PFSK-1 (cell line): Measurements from ENCODE around the gene SPTBN4.

Experiments
- FOXP2 ChIP-seq: optimal IDR thresholded peaks from 2 replicates; pipeline ENCODE3; 2011; ENCODE audit warnings: borderline replicate concordance, control low read depth, inconsistent platforms; ENCODE audit not compliant: insufficient read depth; ENCODE audit errors: extremely low read length, extremely low read depth
- POLR2AphosphoS5 ChIP-seq: IDR thresholded peaks from 2 replicates; pipeline ENCODE4 v1.6.1; 2012; ENCODE audit warnings: low read depth, mild to moderate bottlenecking, control low read depth, low read length, moderate library complexity
- REST ChIP-seq, 2 experiments: IDR thresholded peaks; 2 replicates each; pipeline versions ENCODE4 v1.6.1 to v1.8.0; 2011 to 2012; ENCODE audit warnings: low read depth in 2 of 2, low read length in 2 of 2, control low read depth in 1 of 2, inconsistent platforms in 1 of 2, mild to moderate bottlenecking in 1 of 2, moderate library complexity in 1 of 2; ENCODE audit not compliant: insufficient read depth in 1 of 2
- SIN3A ChIP-seq: IDR thresholded peaks from 2 replicates; pipeline ENCODE4 v1.6.1; 2012; ENCODE audit warnings: mild to moderate bottlenecking, low read length, moderate library complexity, borderline replicate concordance; ENCODE audit not compliant: insufficient read depth
- TAF1 ChIP-seq: IDR thresholded peaks from 2 replicates; pipeline ENCODE4 v1.6.1; 2012; ENCODE audit warnings: low read length, control low read depth, borderline replicate concordance; ENCODE audit not compliant: insufficient read depth

The SPTBN4 gene

GRCh38 chr19:40559394-40559793 is 92.6 kb downstream of the SPTBN4 start:
- TF ChIP-seq POLR2AphosphoS5, result no peak
- no peak for TF ChIP-seq FOXP2

GRCh38 chr19:40560092-40560507 is 93.3 kb downstream of the SPTBN4 start:
- TF ChIP-seq SIN3A (no peak), REST (IDR thresholded peaks at IDR 0.05; ENCODE audit: insufficient read depth in 1 of 2, low read depth in 2 of 2, low read length in 2 of 2) (no peak), FOXP2 (no peak), POLR2AphosphoS5 (no peak), TAF1 (no peak)

GRCh38 chr19:40561947-40562346 is 95.1 kb downstream of the SPTBN4 start:
- TF ChIP-seq FOXP2 (no peak), TAF1 (no peak), POLR2AphosphoS5 (no peak), REST (IDR thresholded peaks at IDR 0.05; ENCODE audit: insufficient read depth in 1 of 2, low read depth in 2 of 2, low read length in 2 of 2) (no peak), SIN3A (no peak)

GRCh38 chr19:40565355-40565754 is 98.6 kb downstream of the SPTBN4 start:
- TF ChIP-seq POLR2AphosphoS5 (no peak), TAF1 (no peak), FOXP2 (no peak), REST (IDR thresholded peaks at IDR 0.05; ENCODE audit: insufficient read depth in 1 of 2, low read depth in 2 of 2, low read length in 2 of 2) (no peak), SIN3A (no peak)

GRCh38 chr19:40565910-40566495 is 99.2 kb downstream of the SPTBN4 start:
- no peak for TF ChIP-seq TAF1
- TF ChIP-seq REST (IDR thresholded peaks at IDR 0.05; ENCODE audit: insufficient read depth in 1 of 2, low read depth in 2 of 2, low read length in 2 of 2), result no peak
- TF ChIP-seq POLR2AphosphoS5, result no peak
